HCT116 (cell line): Measurements from ENCODE around the gene FAM221B. TPM values are rescaled to one million over a fixed set of nuclear protein-coding genes. Genes with fewer than 3 reads are reported as not detected.

ENCODE experiments used
- ATAC-seq: fragments of 200-7000 bp; cut with Tn5 transposase; 2 replicates; pipeline ENCODE4 v1.9.1; 2020; ENCODE audit warnings: mild to moderate bottlenecking, moderate library complexity
- BruUV-seq: library from RNA; stranded (reverse); fragments of 400-500 nt; replicated peaks from 2 replicates; lab custom pipeline; 2021; lab: Mats Ljungman, UMichigan
- CTCF ChIA-PET: fragments of 300-600 bp; sonication (Branson Sonifier 250); formaldehyde crosslinking; loops from one replicate; lab custom pipeline; 2021; ENCODE audit warnings: antibody characterized with exemption; lab: Charles Lee
- POLR2A ChIA-PET: fragments of 300-600, 350-600 bp; sonication (Branson Sonifier 250); formaldehyde crosslinking; loops from one replicate; lab custom pipeline; 2021; ENCODE audit warnings: antibody characterized with exemption; lab: Charles Lee
- RAD21 ChIA-PET, 2 experiments: fragments of 300-600 bp; sonication (Branson Sonifier 250); formaldehyde crosslinking; loops; one replicate each; lab custom pipeline; 2023; ENCODE audit warnings: low total read pairs in 2 of 2; ENCODE audit not compliant: uncharacterized antibody in 2 of 2, unreplicated experiment in 2 of 2, low non-redundant PET in 1 of 2; lab: Charles Lee
- DNase-seq: peaks from one replicate; pipeline ENCODE4 v3.0.0-alpha.2; 2010; ENCODE audit warnings: low read depth, low spot score
- H2AFZ ChIP-seq: fragments of 200-600 bp; shearing (Covaris generic), sonication (generic); 2 replicates; pipeline ENCODE4 v1.6.1; 2017; ENCODE audit warnings: low read depth, mixed run types, mixed read lengths, antibody characterized with exemption, low read length; ENCODE audit not compliant: poor library complexity, severe bottlenecking
- H3K27ac ChIP-seq: 2 replicates; pipeline ENCODE4 v1.5.1; 2012; ENCODE audit warnings: low read depth, low read length
- H3K27me3 ChIP-seq: fragments of 200-600 bp; sonication (generic); 2 replicates; pipeline ENCODE4 v1.6.1; 2016; ENCODE audit warnings: mixed run types, low read length, mixed read lengths; ENCODE audit not compliant: insufficient read depth
- H3K36me3 ChIP-seq, 2 experiments: fragments of 200-500 bp in 1 of 2; fragments of 200-600 bp in 1 of 2; sonication (Bioruptor generic) in 1 of 2; sonication (generic) in 1 of 2; 2 replicates each; pipeline versions ENCODE4 v1.5.1 to v1.6.1; 2014 to 2016; ENCODE audit warnings: low read length in 2 of 2, inconsistent platforms in 1 of 2, mixed read lengths in 1 of 2, mixed run types in 1 of 2; ENCODE audit not compliant: insufficient read depth in 2 of 2, control insufficient read depth in 1 of 2
- H3K4me1 ChIP-seq, 2 experiments: fragments of 200-600 bp in 1 of 2; sonication (generic) in 1 of 2; 2 replicates each; pipeline versions ENCODE4 v1.5.1 to v1.6.1; 2012 to 2017; ENCODE audit warnings: low read length in 2 of 2, inconsistent platforms in 1 of 2, mild to moderate bottlenecking in 1 of 2, mixed read lengths in 1 of 2, mixed run types in 1 of 2, moderate library complexity in 1 of 2; ENCODE audit not compliant: insufficient read depth in 2 of 2, control insufficient read depth in 1 of 2
- H3K4me2 ChIP-seq: fragments of 200-600 bp; sonication (generic); 2 replicates; pipeline ENCODE4 v1.6.1; 2017; ENCODE audit warnings: mixed run types, low read length, mixed read lengths
- H3K4me3 ChIP-seq, 2 experiments: fragments of 200-600 bp in 1 of 2; sonication (generic) in 1 of 2; replicated peaks in 1 of 2; 2 replicates each; pipeline ENCODE4 v1.5.1; 2011 to 2016; ENCODE audit warnings: low read length in 2 of 2, control low read depth in 1 of 2, low read depth in 1 of 2, mild to moderate bottlenecking in 1 of 2, mixed read lengths in 1 of 2, mixed run types in 1 of 2
- H3K79me2 ChIP-seq: fragments of 200-600 bp; sonication (generic); 2 replicates; pipeline ENCODE4 v1.6.1; 2017; ENCODE audit warnings: mild to moderate bottlenecking, mixed run types, low read length, moderate library complexity, mixed read lengths; ENCODE audit not compliant: insufficient read depth
- H3K9ac ChIP-seq: fragments of 200-600 bp; sonication (generic); 2 replicates; pipeline ENCODE4 v1.6.1; 2016; ENCODE audit warnings: low read length, mixed read lengths
- H3K9me2 ChIP-seq: fragments of 200-600 bp; sonication (generic), shearing (Covaris generic); 2 replicates; pipeline ENCODE4 v1.6.1; 2017; ENCODE audit warnings: mixed run types, mild to moderate bottlenecking, moderate library complexity; ENCODE audit not compliant: insufficient read depth
- H3K9me3 ChIP-seq, 2 experiments: fragments of 200-500 bp in 1 of 2; fragments of 200-600 bp in 1 of 2; sonication (Bioruptor generic) in 1 of 2; sonication (generic) in 1 of 2; 2 replicates each; pipeline ENCODE4 v1.6.1; 2014 to 2017; ENCODE audit warnings: low read length in 2 of 2, mixed read lengths in 2 of 2, inconsistent platforms in 1 of 2, low read depth in 1 of 2, mild to moderate bottlenecking in 1 of 2, mixed run types in 1 of 2, moderate library complexity in 1 of 2; ENCODE audit not compliant: control insufficient read depth in 1 of 2, insufficient read depth in 1 of 2
- H4K20me1 ChIP-seq: fragments of 200-600 bp; sonication (generic), shearing (Covaris generic); 2 replicates; pipeline ENCODE4 v1.6.1; 2017; ENCODE audit warnings: mixed run types, mild to moderate bottlenecking, moderate library complexity; ENCODE audit not compliant: insufficient read depth
- CEBPB ChIP-seq: IDR thresholded peaks from 2 replicates; pipeline ENCODE4 v1.6.1; 2012; ENCODE audit warnings: low read depth
- EGR1 ChIP-seq: IDR thresholded peaks from 2 replicates; pipeline ENCODE4 v1.6.1; 2012; ENCODE audit warnings: low read depth
- EZH2 ChIP-seq: fragments of 200-600 bp; sonication (generic); IDR thresholded peaks from 2 replicates; pipeline ENCODE4 v1.6.1; 2017; ENCODE audit warnings: antibody characterized with exemption, mixed run types
- EZH2phosphoT487 ChIP-seq: fragments of 200-600 bp; IDR thresholded peaks from 2 replicates; pipeline ENCODE4 v1.6.1; 2018; ENCODE audit warnings: antibody characterized with exemption, borderline replicate concordance
- JUND ChIP-seq: IDR thresholded peaks from 2 replicates; pipeline ENCODE4 v1.6.1; 2012
- POLR2A ChIP-seq: IDR thresholded peaks from 2 replicates; pipeline ENCODE4 v1.7.0; 2011; ENCODE audit warnings: borderline replicate concordance; ENCODE audit not compliant: insufficient read depth, insufficient read length; ENCODE audit errors: extremely low read depth
- RAD21 ChIP-seq: IDR thresholded peaks from 2 replicates; pipeline ENCODE4 v1.6.1; 2012; ENCODE audit warnings: low read depth, mild to moderate bottlenecking
- SIN3A ChIP-seq: IDR thresholded peaks from 2 replicates; pipeline ENCODE4 v1.6.1; 2012; ENCODE audit warnings: low read depth
- SP1 ChIP-seq: IDR thresholded peaks from 2 replicates; pipeline ENCODE4 v1.6.1; 2012; ENCODE audit warnings: low read depth
- SRF ChIP-seq: IDR thresholded peaks from 2 replicates; pipeline ENCODE4 v1.6.1; 2012; ENCODE audit warnings: low read depth
- TCF7L2 ChIP-seq: IDR thresholded peaks from 2 replicates; pipeline ENCODE4 v1.7.0; 2011; ENCODE audit warnings: borderline replicate concordance, inconsistent platforms; ENCODE audit not compliant: insufficient read depth, insufficient read length; ENCODE audit errors: extremely low read depth
- YY1 ChIP-seq: IDR thresholded peaks from 2 replicates; pipeline ENCODE4 v1.6.1; 2011; ENCODE audit warnings: low read length, low read depth, moderate library complexity, mild to moderate bottlenecking; ENCODE audit not compliant: insufficient replicate concordance; ENCODE audit errors: extremely low read depth
- ZFX ChIP-seq: fragments of 450-650 bp; IDR thresholded peaks from 2 replicates; pipeline ENCODE4 v1.6.1; 2017
- ZNF274 ChIP-seq: fragments of 200-500 bp; sonication (Bioruptor generic); IDR thresholded peaks from 2 replicates; pipeline ENCODE4 v1.6.1; 2014; ENCODE audit warnings: mild to moderate bottlenecking, low read depth, low read length, inconsistent platforms
- intact Hi-C: fragments of 100-400 bp; cut with micrococcal nuclease; formaldehyde crosslinking; loops from 2 replicates; pipeline ENCODE4 v1.10.0; 2022
- total RNA-seq: library from RNA; stranded (reverse); gene quantifications from one replicate; pipeline ENCODE4 v1.2.1, GENCODE V29; 2021; ENCODE audit not compliant: unreplicated experiment
- TF ChIP-seq, protein P1 (sequence below): IDR thresholded peaks from 2 replicates; pipeline ENCODE4 v1.6.1; 2012
- TF ChIP-seq, protein P2 (sequence below), 3 experiments: fragments of 200-600 bp in 1 of 3; sonication (generic) in 1 of 3; IDR thresholded peaks in 2 of 3; conservative IDR thresholded peaks in 1 of 3; 2 replicates each; pipeline ENCODE4 v1.5.1; 2012 to 2017; ENCODE audit warnings: low read depth in 2 of 3, low read length in 2 of 3, antibody characterized with exemption in 1 of 3, borderline replicate concordance in 1 of 3, control low read depth in 1 of 3, mild to moderate bottlenecking in 1 of 3, mixed read lengths in 1 of 3, mixed run types in 1 of 3, moderate library complexity in 1 of 3; ENCODE audit not compliant: insufficient read depth in 1 of 3
- TF ChIP-seq, protein P3 (sequence below): IDR thresholded peaks from 2 replicates; pipeline ENCODE4 v1.6.1; 2012
- TF ChIP-seq, protein P4 (sequence below): IDR thresholded peaks from 2 replicates; pipeline ENCODE4 v1.6.1; 2012; ENCODE audit warnings: low read depth

The FAM221B gene
- total RNA-seq, 1 experiment from 2014 or later = not detected

DNA sequence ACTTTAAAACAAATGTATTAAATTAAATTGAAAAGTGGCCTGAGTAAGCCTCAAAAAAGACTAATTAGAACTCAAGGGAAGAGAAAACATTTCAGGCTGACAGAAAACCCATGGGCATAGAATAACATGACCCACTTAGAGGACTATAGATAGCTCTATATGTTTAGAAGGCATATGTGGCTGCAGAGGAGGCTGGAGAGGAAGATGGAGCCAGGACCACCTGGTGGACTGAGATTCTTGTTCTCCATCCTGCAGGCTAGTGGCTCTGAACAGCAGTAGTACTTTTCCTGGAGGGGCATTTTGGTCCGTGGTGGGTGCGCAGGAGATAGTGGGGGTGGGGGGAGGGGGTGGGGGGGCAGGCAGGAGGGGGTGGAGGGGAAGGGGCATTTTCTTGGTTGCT lies 47.5 kb downstream of the FAM221B start (continued):
- TF ChIP-seq, protein P1, sequence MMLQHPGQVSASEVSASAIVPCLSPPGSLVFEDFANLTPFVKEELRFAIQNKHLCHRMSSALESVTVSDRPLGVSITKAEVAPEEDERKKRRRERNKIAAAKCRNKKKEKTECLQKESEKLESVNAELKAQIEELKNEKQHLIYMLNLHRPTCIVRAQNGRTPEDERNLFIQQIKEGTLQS = no peak
- TF ChIP-seq CEBPB (no peak), SP1 (no peak), YY1 (no peak), JUND (no peak)

DNA sequence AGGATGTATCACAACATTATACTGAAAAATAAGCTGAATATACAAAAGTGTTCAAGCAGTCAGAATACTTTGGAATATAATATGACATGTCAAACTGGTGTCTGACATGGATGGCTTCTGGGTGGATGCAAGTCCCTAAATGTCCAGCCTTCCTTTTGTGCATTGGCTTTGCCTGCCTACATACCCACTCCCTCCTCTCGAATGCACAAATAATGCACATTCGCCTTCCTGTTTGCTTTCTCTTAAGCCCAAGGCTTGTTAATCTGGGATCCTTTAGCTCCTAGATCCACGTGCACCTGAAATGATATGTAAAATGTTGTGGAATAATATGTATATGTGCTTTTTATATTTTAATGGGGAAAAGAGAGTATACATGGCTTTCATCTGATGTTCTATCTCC lies 50.0 kb downstream of the FAM221B start:
- Histone ChIP-seq H2AFZ (no peak overlapping the region), H4K20me1 (no peaks in the 10 kb centered on the region), H3K9me3 (no peaks in the 10 kb centered on the region), H3K79me2 (no peaks in the 10 kb centered on the region), H3K36me3 (no peaks in the 10 kb centered on the region), H3K9ac (no peak overlapping the region), H3K4me3 (no peak overlapping the region), H3K27me3 (no peaks in the 10 kb centered on the region), H3K4me2 (no peak overlapping the region), H3K9me2 (no peaks in the 10 kb centered on the region), H3K27ac (no peak overlapping the region), H3K4me1 (peaks cover 0 to 2% of the 10 kb centered on the region in 2 experiments; a peak in 1 of 4 replicates)
- BruUV-seq = no TSS peak
- ChIA-PET CTCF (interaction anchor here (0.9 to 1.7 kb wide), 4 partner anchors 12 to 118 kb away, joined by 3 to 4 read pairs (median 3); partner anchors contain the start of gene HINT2), RAD21 (no interaction called here), POLR2A (no interaction called here)
- no peak for ATAC-seq
- intact Hi-C loops = no loop called here
- no peak for DNase-seq
- TF ChIP-seq JUND (no peak), EGR1 (no peak), ZFX (no peak), EZH2 (no peak), RAD21 (no peak), SIN3A (no peak), POLR2A (no peak), TCF7L2 (no peak), SRF (no peak), CEBPB (no peak), EZH2phosphoT487 (no peak), SP1 (no peak), ZNF274 (no peak)
- TF ChIP-seq, protein P2, sequence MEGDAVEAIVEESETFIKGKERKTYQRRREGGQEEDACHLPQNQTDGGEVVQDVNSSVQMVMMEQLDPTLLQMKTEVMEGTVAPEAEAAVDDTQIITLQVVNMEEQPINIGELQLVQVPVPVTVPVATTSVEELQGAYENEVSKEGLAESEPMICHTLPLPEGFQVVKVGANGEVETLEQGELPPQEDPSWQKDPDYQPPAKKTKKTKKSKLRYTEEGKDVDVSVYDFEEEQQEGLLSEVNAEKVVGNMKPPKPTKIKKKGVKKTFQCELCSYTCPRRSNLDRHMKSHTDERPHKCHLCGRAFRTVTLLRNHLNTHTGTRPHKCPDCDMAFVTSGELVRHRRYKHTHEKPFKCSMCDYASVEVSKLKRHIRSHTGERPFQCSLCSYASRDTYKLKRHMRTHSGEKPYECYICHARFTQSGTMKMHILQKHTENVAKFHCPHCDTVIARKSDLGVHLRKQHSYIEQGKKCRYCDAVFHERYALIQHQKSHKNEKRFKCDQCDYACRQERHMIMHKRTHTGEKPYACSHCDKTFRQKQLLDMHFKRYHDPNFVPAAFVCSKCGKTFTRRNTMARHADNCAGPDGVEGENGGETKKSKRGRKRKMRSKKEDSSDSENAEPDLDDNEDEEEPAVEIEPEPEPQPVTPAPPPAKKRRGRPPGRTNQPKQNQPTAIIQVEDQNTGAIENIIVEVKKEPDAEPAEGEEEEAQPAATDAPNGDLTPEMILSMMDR (IDR thresholded peaks at IDR 0.05 in 2 of 3, conservative IDR thresholded peaks at IDR 0.05 in 1 of 3; ENCODE audit: borderline replicate concordance in 1 of 3, insufficient read depth in 1 of 3, low read depth in 2 of 3, low read length in 2 of 3) = no peak
- TF ChIP-seq, protein P3, sequence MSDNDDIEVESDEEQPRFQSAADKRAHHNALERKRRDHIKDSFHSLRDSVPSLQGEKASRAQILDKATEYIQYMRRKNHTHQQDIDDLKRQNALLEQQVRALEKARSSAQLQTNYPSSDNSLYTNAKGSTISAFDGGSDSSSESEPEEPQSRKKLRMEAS = no peak
- TF ChIP-seq, protein P4, sequence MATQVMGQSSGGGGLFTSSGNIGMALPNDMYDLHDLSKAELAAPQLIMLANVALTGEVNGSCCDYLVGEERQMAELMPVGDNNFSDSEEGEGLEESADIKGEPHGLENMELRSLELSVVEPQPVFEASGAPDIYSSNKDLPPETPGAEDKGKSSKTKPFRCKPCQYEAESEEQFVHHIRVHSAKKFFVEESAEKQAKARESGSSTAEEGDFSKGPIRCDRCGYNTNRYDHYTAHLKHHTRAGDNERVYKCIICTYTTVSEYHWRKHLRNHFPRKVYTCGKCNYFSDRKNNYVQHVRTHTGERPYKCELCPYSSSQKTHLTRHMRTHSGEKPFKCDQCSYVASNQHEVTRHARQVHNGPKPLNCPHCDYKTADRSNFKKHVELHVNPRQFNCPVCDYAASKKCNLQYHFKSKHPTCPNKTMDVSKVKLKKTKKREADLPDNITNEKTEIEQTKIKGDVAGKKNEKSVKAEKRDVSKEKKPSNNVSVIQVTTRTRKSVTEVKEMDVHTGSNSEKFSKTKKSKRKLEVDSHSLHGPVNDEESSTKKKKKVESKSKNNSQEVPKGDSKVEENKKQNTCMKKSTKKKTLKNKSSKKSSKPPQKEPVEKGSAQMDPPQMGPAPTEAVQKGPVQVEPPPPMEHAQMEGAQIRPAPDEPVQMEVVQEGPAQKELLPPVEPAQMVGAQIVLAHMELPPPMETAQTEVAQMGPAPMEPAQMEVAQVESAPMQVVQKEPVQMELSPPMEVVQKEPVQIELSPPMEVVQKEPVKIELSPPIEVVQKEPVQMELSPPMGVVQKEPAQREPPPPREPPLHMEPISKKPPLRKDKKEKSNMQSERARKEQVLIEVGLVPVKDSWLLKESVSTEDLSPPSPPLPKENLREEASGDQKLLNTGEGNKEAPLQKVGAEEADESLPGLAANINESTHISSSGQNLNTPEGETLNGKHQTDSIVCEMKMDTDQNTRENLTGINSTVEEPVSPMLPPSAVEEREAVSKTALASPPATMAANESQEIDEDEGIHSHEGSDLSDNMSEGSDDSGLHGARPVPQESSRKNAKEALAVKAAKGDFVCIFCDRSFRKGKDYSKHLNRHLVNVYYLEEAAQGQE = no peak
- TF ChIP-seq, protein P1 = no peak
